MM.1S (cell line): Measurements from ENCODE around the gene SLC4A7.

Source experiments
- DNase-seq: peaks from one replicate; pipeline ENCODE4 v3.0.0-alpha.2; 2015
- H2AFZ ChIP-seq: fragments of 300-600 bp; sonication (generic); 2 replicates; pipeline ENCODE4 v1.6.0; 2016; ENCODE audit warnings: antibody characterized with exemption, low read length
- H3F3A ChIP-seq: fragments of 300-600 bp; sonication (generic); 2 replicates; pipeline ENCODE4 v1.6.1; 2016; ENCODE audit warnings: mild to moderate bottlenecking, antibody characterized with exemption, low read length, moderate library complexity, mixed read lengths; ENCODE audit not compliant: insufficient read depth
- H3K27ac ChIP-seq: fragments of 300-600 bp; sonication (generic); 2 replicates; pipeline ENCODE4 v1.5.1; 2016; ENCODE audit warnings: mild to moderate bottlenecking, low read length
- H3K27me3 ChIP-seq: fragments of 300-600 bp; sonication (generic); replicated peaks from 2 replicates; pipeline ENCODE4 v1.6.0; 2016; ENCODE audit warnings: low read length; ENCODE audit not compliant: insufficient read depth
- H3K36me3 ChIP-seq: fragments of 300-600 bp; sonication (generic); replicated peaks from 2 replicates; pipeline ENCODE4 v1.6.1; 2016; ENCODE audit warnings: mild to moderate bottlenecking, low read length, mixed read lengths; ENCODE audit not compliant: insufficient read depth
- H3K4me1 ChIP-seq: fragments of 300-600 bp; sonication (generic); 2 replicates; pipeline ENCODE4 v1.6.1; 2016; ENCODE audit warnings: low read length, mixed read lengths
- H3K4me2 ChIP-seq: fragments of 300-600 bp; sonication (generic); 2 replicates; pipeline ENCODE4 v1.6.0; 2016; ENCODE audit warnings: low read depth, low read length
- H3K4me3 ChIP-seq: fragments of 300-600 bp; sonication (generic); 2 replicates; pipeline ENCODE4 v1.5.1; 2016; ENCODE audit warnings: low read length, mixed read lengths
- H3K79me2 ChIP-seq: fragments of 300-600 bp; sonication (generic); 2 replicates; pipeline ENCODE4 v1.6.1; 2016; ENCODE audit warnings: mixed run types, low read length, mixed read lengths
- H3K9ac ChIP-seq: fragments of 300-600 bp; sonication (generic); 2 replicates; pipeline ENCODE4 v1.6.1; 2016; ENCODE audit warnings: low read length, mixed read lengths
- H3K9me2 ChIP-seq: fragments of 300-600 bp; sonication (generic); replicated peaks from 2 replicates; pipeline ENCODE4 v1.6.1; 2016; ENCODE audit warnings: mild to moderate bottlenecking, low read length, mixed read lengths; ENCODE audit not compliant: insufficient read depth
- H3K9me3 ChIP-seq: fragments of 300-600 bp; sonication (generic); replicated peaks from 2 replicates; pipeline ENCODE4 v1.6.1; 2016; ENCODE audit warnings: mild to moderate bottlenecking, low read length, mixed read lengths; ENCODE audit not compliant: insufficient read depth
- H4K20me1 ChIP-seq: fragments of 300-600 bp; sonication (generic); 2 replicates; pipeline ENCODE4 v1.6.1; 2016; ENCODE audit warnings: mild to moderate bottlenecking, low read length, moderate library complexity, mixed read lengths; ENCODE audit not compliant: insufficient read depth
- CTCF ChIP-seq: fragments of 300-600 bp; sonication (generic); IDR thresholded peaks from 2 replicates; pipeline ENCODE4 v1.5.1; 2016; ENCODE audit warnings: antibody characterized with exemption, low read length, mixed read lengths
- EZH2 ChIP-seq: fragments of 300-600 bp; sonication (generic); optimal IDR thresholded peaks from 2 replicates; pipeline ENCODE3; 2017; ENCODE audit warnings: low read depth, mild to moderate bottlenecking, antibody characterized with exemption, low read length, mixed read lengths
- EZH2phosphoT487 ChIP-seq: fragments of 300-600 bp; sonication (generic); IDR thresholded peaks from 2 replicates; pipeline ENCODE4 v1.6.1; 2018; ENCODE audit warnings: antibody characterized with exemption, low read length

Gene SLC4A7

GRCh38 chr3:27500035-27500434, 15.9 kb upstream of the SLC4A7 start:
- no peak overlapping the region for H3K4me2 ChIP-seq
- H3K9me2 ChIP-seq, result no peaks in the 10 kb centered on the region
- H3K27ac ChIP-seq, result no peak overlapping the region
- no peaks in the 10 kb centered on the region for H3K27me3 ChIP-seq
- H3K79me2 ChIP-seq, result no peaks in the 10 kb centered on the region
- H4K20me1 ChIP-seq, result no peaks in the 10 kb centered on the region
- no peak for DNase-seq
- H2AFZ ChIP-seq, result no peak overlapping the region
- H3F3A ChIP-seq, result no peaks in the 10 kb centered on the region
- TF ChIP-seq EZH2phosphoT487 (no peak), CTCF (no peak), EZH2 (no peak)
- H3K4me1 ChIP-seq, result no peaks in the 10 kb centered on the region
- no peak overlapping the region for H3K9ac ChIP-seq
- H3K4me3 ChIP-seq, result no peak overlapping the region
- H3K36me3 ChIP-seq, result no peaks in the 10 kb centered on the region
- no peaks in the 10 kb centered on the region for H3K9me3 ChIP-seq

- Histone ChIP-seq H3K9me2 (no peaks in the 10 kb centered on the region), H3K4me2 (no peak overlapping the region), H3K79me2 (no peaks in the 10 kb centered on the region)
These were observed 10.6 kb upstream of the SLC4A7 start for GRCh38 chr3:27494784-27495183.

DNA sequence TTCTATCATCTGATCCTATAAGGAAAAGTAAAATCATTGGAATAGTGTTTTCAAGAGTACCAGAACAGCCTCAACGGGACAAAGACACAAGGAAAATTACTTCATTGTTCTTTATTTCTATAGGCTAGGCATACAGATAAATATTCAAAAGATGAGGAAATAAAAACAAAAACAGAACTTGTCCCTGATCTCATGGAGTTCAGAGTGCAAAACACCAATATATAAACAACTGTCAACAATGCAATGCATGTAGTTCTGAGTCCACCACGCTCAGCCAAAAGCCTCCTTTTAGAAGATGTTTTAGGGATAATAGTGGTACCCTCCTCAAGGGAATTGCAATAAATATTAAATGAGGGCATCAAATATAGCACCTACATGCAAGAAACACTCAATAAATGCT, 4.6 kb upstream of the SLC4A7 start:
- no peak for DNase-seq
- Histone ChIP-seq H3K9ac (no peak overlapping the region), H3K9me3 (no peaks in the 10 kb centered on the region), H3K4me2 (no peak overlapping the region), H3K27me3 (no peaks in the 10 kb centered on the region), H4K20me1 (no peaks in the 10 kb centered on the region), H3K36me3 (no peaks in the 10 kb centered on the region), H3F3A (no peaks in the 10 kb centered on the region), H3K27ac (no peak overlapping the region), H3K79me2 (no peaks in the 10 kb centered on the region), H3K9me2 (no peaks in the 10 kb centered on the region), H2AFZ (no peak overlapping the region), H3K4me1 (no peaks in the 10 kb centered on the region), H3K4me3 (no peak overlapping the region)
- TF ChIP-seq CTCF, result no peak
- TF ChIP-seq EZH2, result no peak
- TF ChIP-seq EZH2phosphoT487, result no peak

More at GRCh38 chr3:27494784-27495183, 10.6 kb upstream of the SLC4A7 start:
- Histone ChIP-seq H3K9me3 (no peaks in the 10 kb centered on the region), H3K4me1 (no peaks in the 10 kb centered on the region), H3K4me3 (no peak overlapping the region), H2AFZ (no peak overlapping the region), H3K27me3 (no peaks in the 10 kb centered on the region), H3K36me3 (no peaks in the 10 kb centered on the region), H3F3A (no peaks in the 10 kb centered on the region), H3K27ac (no peak overlapping the region), H3K9ac (no peak overlapping the region), H4K20me1 (no peaks in the 10 kb centered on the region)
- TF ChIP-seq EZH2, result no peak
- no peak for TF ChIP-seq CTCF
- TF ChIP-seq EZH2phosphoT487, result no peak
- DNase-seq, result no peak

- H3K4me3 ChIP-seq, result no peak overlapping the region
- H3K9ac ChIP-seq, result no peak overlapping the region
- H3K4me1 ChIP-seq, result no peaks in the 10 kb centered on the region
- H3K27ac ChIP-seq, result no peak overlapping the region
- no peaks in the 10 kb centered on the region for H3K9me2 ChIP-seq
- H4K20me1 ChIP-seq, result no peaks in the 10 kb centered on the region
- H3K27me3 ChIP-seq, result no peaks in the 10 kb centered on the region
- H3K36me3 ChIP-seq, result no peaks in the 10 kb centered on the region
- peaks cover 7% of the 10 kb centered on the region; the same call in 1 of the 2 replicates for H3F3A ChIP-seq
- DNase-seq, result no peak
- no peak overlapping the region for H2AFZ ChIP-seq
- H3K9me3 ChIP-seq, result no peaks in the 10 kb centered on the region
- TF ChIP-seq EZH2phosphoT487 (no peak), CTCF (no peak), EZH2 (no peak)
- H3K79me2 ChIP-seq, result 0 out of 2 replicates have a peak, but pooled peaks cover 9% of the 10 kb centered on the region
- H3K4me2 ChIP-seq, result no peak overlapping the region
These were observed 3.2 kb upstream of the SLC4A7 start for GRCh38 chr3:27487383-27487782.
